OCI-LY7 (cell line): Measurements from ENCODE around the gene OLIG3. TPM values are rescaled to one million over a fixed set of nuclear protein-coding genes. Genes with fewer than 3 reads are reported as not detected.

Experiments
- BruUV-seq: library from RNA; stranded (reverse); fragments of 400-500 nt; replicated peaks from 2 replicates; lab custom pipeline; 2021; lab: Mats Ljungman, UMichigan
- CTCF ChIA-PET: fragments of 300-600 bp; sonication (Branson Sonifier 250); formaldehyde crosslinking; loops from one replicate; lab custom pipeline; 2022; ENCODE audit warnings: antibody characterized with exemption; ENCODE audit not compliant: unreplicated experiment; lab: Charles Lee
- POLR2A ChIA-PET: fragments of 300-600 bp; sonication (Branson Sonifier 250); formaldehyde crosslinking; loops from one replicate; lab custom pipeline; 2022; ENCODE audit warnings: antibody characterized with exemption; lab: Charles Lee
- DNase-seq: peaks from one replicate; pipeline ENCODE4 v3.0.0-alpha.2; 2015; ENCODE audit warnings: low spot score
- H2AFZ ChIP-seq: fragments of 200-600 bp; sonication (generic), shearing (Covaris generic); 2 replicates; pipeline ENCODE4 v1.6.1; 2014; ENCODE audit warnings: mild to moderate bottlenecking, antibody characterized with exemption, low read length, moderate library complexity
- H3K27ac ChIP-seq: fragments of 200-600 bp; sonication (generic); 2 replicates; pipeline ENCODE4 v1.5.1; 2014; ENCODE audit warnings: mixed run types, low read depth, mild to moderate bottlenecking, moderate library complexity, low read length, inconsistent platforms; ENCODE audit not compliant: poor library complexity, severe bottlenecking
- H3K36me3 ChIP-seq: fragments of 200-600 bp; sonication (generic); 2 replicates; pipeline ENCODE4 v1.6.1; 2014; ENCODE audit warnings: mild to moderate bottlenecking, antibody characterized with exemption, low read length, moderate library complexity, mixed read lengths; ENCODE audit not compliant: insufficient read depth
- H3K4me1 ChIP-seq: fragments of 200-600 bp; sonication (generic); 2 replicates; pipeline ENCODE4 v1.5.1; 2014; ENCODE audit warnings: mild to moderate bottlenecking, low read length; ENCODE audit not compliant: insufficient read depth, poor library complexity, severe bottlenecking
- H3K4me2 ChIP-seq: fragments of 200-600 bp; sonication (generic); 2 replicates; pipeline ENCODE4 v1.6.1; 2014; ENCODE audit warnings: mild to moderate bottlenecking, low read length
- H3K4me3 ChIP-seq: fragments of 200-600 bp; sonication (generic); 2 replicates; pipeline ENCODE4 v1.5.1; 2014; ENCODE audit warnings: mild to moderate bottlenecking, low read depth, low read length; ENCODE audit not compliant: poor library complexity, severe bottlenecking
- H3K79me2 ChIP-seq: fragments of 200-600 bp; sonication (generic); 2 replicates; pipeline ENCODE4 v1.6.1; 2016; ENCODE audit warnings: low read depth, mild to moderate bottlenecking, low read length, moderate library complexity, mixed read lengths; ENCODE audit not compliant: insufficient read depth
- H3K9me2 ChIP-seq: fragments of 200-600 bp; sonication (generic); 2 replicates; pipeline ENCODE4 v1.6.1; 2016; ENCODE audit warnings: mild to moderate bottlenecking, low read length, mixed read lengths; ENCODE audit not compliant: insufficient read depth
- H3K9me3 ChIP-seq: fragments of 200-600 bp; sonication (generic); 2 replicates; pipeline ENCODE4 v1.6.1; 2014; ENCODE audit warnings: mild to moderate bottlenecking, mixed run types, low read length, mixed read lengths
- H4K20me1 ChIP-seq: fragments of 200-600 bp; sonication (generic); 2 replicates; pipeline ENCODE4 v1.6.1; 2014; ENCODE audit warnings: mild to moderate bottlenecking, antibody characterized with exemption, low read length, moderate library complexity, mixed read lengths; ENCODE audit not compliant: insufficient read depth
- EZH2phosphoT487 ChIP-seq: fragments of 200-600 bp; sonication (generic); IDR thresholded peaks from 2 replicates; pipeline ENCODE4 v1.6.1; 2018; ENCODE audit warnings: low read depth, borderline replicate concordance, mild to moderate bottlenecking, mixed run types, antibody characterized with exemption, low read length, moderate library complexity, mixed read lengths
- intact Hi-C: fragments of 100-400 bp; cut with micrococcal nuclease; formaldehyde crosslinking; loops from one replicate; pipeline ENCODE4 v1.10.0; 2022; ENCODE audit not compliant: unreplicated experiment
- total RNA-seq, 2 experiments: library from RNA; depleted of rRNA in 1 of 2; stranded (reverse); fragments of >200 nt in 1 of 2; shearing (Covaris generic) in 1 of 2; gene quantifications; 2 replicates each; pipeline ENCODE4 v1.2.3, GENCODE V29; 2014 to 2022
- TF ChIP-seq, protein P1 (sequence below): fragments of 200-600 bp; sonication (generic); conservative IDR thresholded peaks from 2 replicates; pipeline ENCODE4 v1.5.1; 2014; ENCODE audit warnings: mild to moderate bottlenecking, antibody characterized with exemption, low read length, moderate library complexity, mixed read lengths

OLIG3 gene
- total RNA-seq, 2 experiments from 2014 or later = not detected

DNA sequence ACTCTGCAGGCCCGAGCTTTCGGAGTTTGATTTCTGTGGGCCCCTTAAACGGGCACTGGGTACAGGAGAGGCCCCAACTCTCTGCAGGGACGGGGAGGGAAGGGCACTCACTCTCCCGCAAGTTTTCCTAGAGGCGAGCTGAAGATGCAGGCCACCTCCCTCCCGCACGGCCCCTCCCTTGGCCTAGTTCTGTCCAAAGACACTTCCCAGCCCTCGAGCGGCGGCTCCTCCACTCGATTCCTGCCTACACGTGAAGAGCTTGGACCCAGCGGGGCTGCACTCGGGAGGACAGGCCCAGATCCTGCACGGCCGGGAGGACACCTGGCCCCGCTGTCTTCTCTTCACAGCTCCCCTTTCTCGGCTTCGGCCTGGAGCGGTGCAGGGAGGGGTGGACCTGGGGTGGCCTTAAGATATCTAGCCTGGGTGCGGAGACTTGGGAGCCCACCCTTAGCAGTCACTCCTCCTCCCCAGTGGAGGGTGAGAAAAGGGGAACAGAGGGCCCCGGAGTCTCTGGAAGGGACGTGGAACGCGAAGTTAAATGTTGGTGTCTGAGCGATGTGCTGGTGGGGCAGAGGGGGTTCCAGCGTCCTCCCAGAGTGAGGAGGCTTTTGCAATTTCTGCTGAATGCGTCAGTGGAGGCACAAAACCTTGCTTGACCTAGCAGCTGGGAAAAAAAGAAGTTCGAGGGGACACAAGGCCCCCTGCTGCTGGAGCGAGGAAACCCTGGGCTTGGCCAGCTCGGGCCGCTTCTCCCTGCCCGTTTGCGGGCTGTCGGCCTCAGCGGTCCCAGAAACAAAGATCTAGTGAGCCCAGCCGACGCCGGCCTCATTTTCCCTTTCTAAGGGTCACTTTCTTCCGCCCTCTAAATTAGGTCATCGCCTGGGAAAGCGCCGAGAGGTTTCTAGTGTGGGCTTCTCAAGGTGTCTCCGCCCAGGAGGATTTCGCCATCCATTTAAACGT is 4.9 kb downstream of the OLIG3 start:
- no peak overlapping the region for H3K4me3 ChIP-seq
- ChIA-PET CTCF (no interaction called here), POLR2A (no interaction called here)
- no TSS peak for BruUV-seq
- H3K4me1 ChIP-seq = no peaks in the 10 kb centered on the region
- H3K9me2 ChIP-seq = no peaks in the 10 kb centered on the region
- no peaks in the 10 kb centered on the region for H4K20me1 ChIP-seq
- no peaks in the 10 kb centered on the region for H3K79me2 ChIP-seq
- H3K36me3 ChIP-seq = no peaks in the 10 kb centered on the region
- no peak overlapping the region for H3K27ac ChIP-seq
- H2AFZ ChIP-seq = no peak overlapping the region
- intact Hi-C loops = no loop called here
- H3K4me2 ChIP-seq = no peak overlapping the region
- TF ChIP-seq, protein P1, sequence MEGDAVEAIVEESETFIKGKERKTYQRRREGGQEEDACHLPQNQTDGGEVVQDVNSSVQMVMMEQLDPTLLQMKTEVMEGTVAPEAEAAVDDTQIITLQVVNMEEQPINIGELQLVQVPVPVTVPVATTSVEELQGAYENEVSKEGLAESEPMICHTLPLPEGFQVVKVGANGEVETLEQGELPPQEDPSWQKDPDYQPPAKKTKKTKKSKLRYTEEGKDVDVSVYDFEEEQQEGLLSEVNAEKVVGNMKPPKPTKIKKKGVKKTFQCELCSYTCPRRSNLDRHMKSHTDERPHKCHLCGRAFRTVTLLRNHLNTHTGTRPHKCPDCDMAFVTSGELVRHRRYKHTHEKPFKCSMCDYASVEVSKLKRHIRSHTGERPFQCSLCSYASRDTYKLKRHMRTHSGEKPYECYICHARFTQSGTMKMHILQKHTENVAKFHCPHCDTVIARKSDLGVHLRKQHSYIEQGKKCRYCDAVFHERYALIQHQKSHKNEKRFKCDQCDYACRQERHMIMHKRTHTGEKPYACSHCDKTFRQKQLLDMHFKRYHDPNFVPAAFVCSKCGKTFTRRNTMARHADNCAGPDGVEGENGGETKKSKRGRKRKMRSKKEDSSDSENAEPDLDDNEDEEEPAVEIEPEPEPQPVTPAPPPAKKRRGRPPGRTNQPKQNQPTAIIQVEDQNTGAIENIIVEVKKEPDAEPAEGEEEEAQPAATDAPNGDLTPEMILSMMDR = no peak
- TF ChIP-seq EZH2phosphoT487 = no peak
- no peaks in the 10 kb centered on the region for H3K9me3 ChIP-seq
- no peak for DNase-seq

DNA sequence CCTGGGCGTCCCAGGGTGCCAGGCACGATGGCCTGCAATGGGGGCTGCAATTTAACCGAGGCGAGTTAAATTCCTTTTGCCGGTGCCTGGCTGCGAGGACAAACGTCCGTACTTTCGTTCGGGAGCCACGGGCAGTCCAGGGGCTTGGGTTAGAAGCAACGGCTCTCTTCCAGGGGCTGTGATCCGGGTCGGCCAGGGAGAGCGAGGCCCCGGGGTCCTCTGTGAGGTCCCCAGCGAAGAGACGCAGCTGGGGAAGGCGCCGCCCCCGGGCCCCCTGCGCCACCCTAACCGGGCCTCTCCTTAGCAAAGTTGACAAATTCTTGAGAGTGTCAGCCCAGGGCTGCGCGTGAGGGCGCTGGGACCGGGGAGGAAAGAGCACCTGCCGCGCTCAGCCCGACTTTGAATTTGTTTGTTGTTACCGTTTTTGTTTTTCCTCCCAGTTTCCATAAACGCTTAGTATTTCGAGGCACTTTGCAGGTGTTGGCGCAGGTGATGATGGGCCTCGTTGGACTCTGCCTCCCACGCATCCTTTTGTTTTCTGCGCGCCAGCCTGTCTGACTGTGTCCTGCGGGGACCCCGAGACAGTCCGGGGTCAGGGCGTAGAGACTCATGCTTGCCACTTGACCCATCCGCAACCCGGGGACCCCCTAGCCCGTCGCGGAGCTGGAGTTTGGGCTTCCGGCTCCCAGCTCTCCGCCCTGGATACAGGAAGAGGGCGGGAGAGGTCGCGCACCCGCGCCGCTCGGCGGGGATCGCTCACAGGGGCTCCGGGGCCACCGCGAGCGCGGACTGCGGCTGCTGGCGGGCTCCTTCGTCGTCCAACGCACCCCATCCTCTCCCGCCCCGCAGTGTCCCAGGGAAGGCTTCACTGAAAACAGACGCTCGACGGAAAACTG is 5.8 kb downstream of the OLIG3 start:
- TF ChIP-seq EZH2phosphoT487 = no peak
- TF ChIP-seq, protein P1 = no peak
- Histone ChIP-seq H3K4me3 (no peak overlapping the region), H4K20me1 (no peaks in the 10 kb centered on the region), H3K79me2 (no peaks in the 10 kb centered on the region), H3K36me3 (no peaks in the 10 kb centered on the region), H3K9me3 (no peaks in the 10 kb centered on the region), H3K4me2 (no peak overlapping the region), H3K27ac (no peak overlapping the region), H3K9me2 (no peaks in the 10 kb centered on the region), H3K4me1 (no peaks in the 10 kb centered on the region), H2AFZ (no peak overlapping the region)
- POLR2A ChIA-PET = no interaction called here
- no peak for DNase-seq
- CTCF ChIA-PET = no interaction called here
- intact Hi-C loops = no loop called here
- BruUV-seq = no TSS peak
